Loucy (cell line): ENCODE measurements around the gene ACACB.

Experiments used
- H2AFZ ChIP-seq: fragments of 200-600 bp; sonication (generic); 2 replicates; pipeline ENCODE4 v1.6.0; 2016; ENCODE audit warnings: antibody characterized with exemption, mild to moderate bottlenecking, low read length, moderate library complexity
- H3F3A ChIP-seq: fragments of 200-600 bp; 2 replicates; pipeline ENCODE4 v1.6.0; 2016; ENCODE audit warnings: antibody characterized with exemption, low read depth, mild to moderate bottlenecking
- H3K27me3 ChIP-seq: fragments of 200-600 bp; sonication (generic); 2 replicates; pipeline ENCODE4 v1.6.1; 2014; ENCODE audit warnings: low read length, mild to moderate bottlenecking; ENCODE audit not compliant: insufficient read depth, poor library complexity, severe bottlenecking
- H3K36me3 ChIP-seq: fragments of 200-600 bp; sonication (generic); 2 replicates; pipeline ENCODE4 v1.6.1; 2016; ENCODE audit warnings: low read length; ENCODE audit not compliant: insufficient read depth
- H3K4me1 ChIP-seq: fragments of 200-600 bp; sonication (generic); 2 replicates; pipeline ENCODE4 v1.5.1; 2014; ENCODE audit warnings: low read length, mild to moderate bottlenecking; ENCODE audit not compliant: insufficient read depth, poor library complexity, severe bottlenecking
- H3K4me2 ChIP-seq: fragments of 200-600 bp; sonication (generic); 2 replicates; pipeline ENCODE4 v1.6.0; 2014; ENCODE audit warnings: antibody characterized with exemption, low read length, low read depth, mild to moderate bottlenecking; ENCODE audit not compliant: poor library complexity, severe bottlenecking
- H3K4me3 ChIP-seq: fragments of 200-600 bp; sonication (generic); 2 replicates; pipeline ENCODE4 v1.5.1; 2014; ENCODE audit warnings: low read length, mild to moderate bottlenecking, mixed read lengths; ENCODE audit not compliant: poor library complexity, severe bottlenecking
- H3K79me2 ChIP-seq: fragments of 200-600 bp; sonication (generic); 2 replicates; pipeline ENCODE4 v1.6.1; 2014; ENCODE audit warnings: low read length; ENCODE audit not compliant: insufficient read depth
- H3K9ac ChIP-seq: fragments of 200-600 bp; sonication (generic); 2 replicates; pipeline ENCODE4 v1.6.0; 2014; ENCODE audit warnings: mild to moderate bottlenecking, low read depth, low read length, moderate library complexity; ENCODE audit not compliant: poor library complexity, severe bottlenecking
- H3K9me2 ChIP-seq: fragments of 200-600 bp; sonication (generic); replicated peaks from 2 replicates; pipeline ENCODE4 v1.6.1; 2016; ENCODE audit warnings: low read depth, low read length, mixed read lengths
- H3K9me3 ChIP-seq: fragments of 200-600 bp; sonication (generic); 2 replicates; pipeline ENCODE4 v1.6.1; 2014; ENCODE audit warnings: mild to moderate bottlenecking, antibody characterized with exemption, low read length, low read depth; ENCODE audit not compliant: insufficient read depth
- H4K20me1 ChIP-seq: fragments of 200-600 bp; sonication (generic); 2 replicates; pipeline ENCODE4 v1.6.0; 2014; ENCODE audit warnings: antibody characterized with exemption, low read length, mild to moderate bottlenecking; ENCODE audit not compliant: insufficient read depth, poor library complexity, severe bottlenecking
- CTCF ChIP-seq: fragments of 200-600 bp; sonication (generic); conservative IDR thresholded peaks from 2 replicates; pipeline ENCODE4 v1.5.1; 2014; ENCODE audit warnings: mild to moderate bottlenecking, antibody characterized with exemption, low read length
- EZH2phosphoT487 ChIP-seq: fragments of 200-600 bp; IDR thresholded peaks from 2 replicates; pipeline ENCODE4 v1.6.1; 2018; ENCODE audit warnings: antibody characterized with exemption, mild to moderate bottlenecking, moderate library complexity, borderline replicate concordance

The ACACB gene

GRCh38 chr12:109163167-109163566 lies 46.8 kb downstream of the ACACB start:
- Histone ChIP-seq H3K4me1 (peaks cover 4% of the 10 kb centered on the region), H3K9me3 (no peaks in the 10 kb centered on the region), H3K36me3 (no peaks in the 10 kb centered on the region), H2AFZ (no peak overlapping the region), H3K4me3 (no peak overlapping the region), H4K20me1 (no peaks in the 10 kb centered on the region), H3K79me2 (no peaks in the 10 kb centered on the region), H3K4me2 (no peak overlapping the region), H3K27me3 (no peaks in the 10 kb centered on the region), H3F3A (no peaks in the 10 kb centered on the region), H3K9me2 (no peaks in the 10 kb centered on the region), H3K9ac (no peak overlapping the region)
- TF ChIP-seq CTCF (no peak), EZH2phosphoT487 (no peak)

- Histone ChIP-seq H3K9me2 (no peaks in the 10 kb centered on the region), H3K4me1 (peaks cover 4% of the 10 kb centered on the region), H3K9me3 (no peaks in the 10 kb centered on the region), H2AFZ (no peak overlapping the region), H3K4me2 (no peak overlapping the region), H3F3A (no peaks in the 10 kb centered on the region), H3K4me3 (no peak overlapping the region), H3K36me3 (no peaks in the 10 kb centered on the region; the same call in 1 of the 2 replicates), H4K20me1 (no peaks in the 10 kb centered on the region), H3K79me2 (no peaks in the 10 kb centered on the region), H3K9ac (no peak overlapping the region), H3K27me3 (no peaks in the 10 kb centered on the region)
- TF ChIP-seq EZH2phosphoT487 (no peak), CTCF (no peak)
Measured at GRCh38 chr12:109165599-109165998, 49.2 kb downstream of the ACACB start.

GRCh38 chr12:109166371-109166770 lies 50.0 kb downstream of the ACACB start:
- Histone ChIP-seq H4K20me1 (no peaks in the 10 kb centered on the region), H3F3A (no peaks in the 10 kb centered on the region), H2AFZ (no peak overlapping the region), H3K36me3 (no peaks in the 10 kb centered on the region; the same call in 1 of the 2 replicates), H3K79me2 (no peaks in the 10 kb centered on the region), H3K9ac (no peak overlapping the region), H3K9me2 (no peaks in the 10 kb centered on the region), H3K4me1 (peaks cover 4% of the 10 kb centered on the region), H3K4me3 (no peak overlapping the region), H3K4me2 (no peak overlapping the region), H3K27me3 (no peaks in the 10 kb centered on the region), H3K9me3 (no peaks in the 10 kb centered on the region)
- TF ChIP-seq CTCF (no peak), EZH2phosphoT487 (no peak)
